Neuronal stem cell (in vitro differentiated cells): Measurements from ENCODE around the gene CLIC4.

Experiments used
- DNase-seq: peaks from one replicate; pipeline ENCODE4 v3.0.0-alpha.2; 2013; ENCODE audit warnings: low spot score
- H2AFZ ChIP-seq: one replicate; pipeline ENCODE4 v1.6.1; 2013; ENCODE audit warnings: mild to moderate bottlenecking, low read length, inconsistent platforms
- H2AK5ac ChIP-seq: 2 replicates; pipeline ENCODE4 v1.6.1; 2013; ENCODE audit warnings: low read depth, mild to moderate bottlenecking, inconsistent platforms, low read length, moderate library complexity, mixed read lengths
- H2BK120ac ChIP-seq: 2 replicates; pipeline ENCODE4 v1.6.1; 2013; ENCODE audit warnings: low read depth, mild to moderate bottlenecking, inconsistent platforms, low read length, moderate library complexity, mixed read lengths
- H2BK12ac ChIP-seq: one replicate; pipeline ENCODE4 v1.6.1; 2013; ENCODE audit warnings: low read length, inconsistent platforms
- H2BK15ac ChIP-seq: 2 replicates; pipeline ENCODE4 v1.6.1; 2013; ENCODE audit warnings: mild to moderate bottlenecking, low read length, inconsistent platforms, mixed read lengths
- H2BK5ac ChIP-seq: one replicate; pipeline ENCODE4 v1.6.1; 2013; ENCODE audit warnings: inconsistent platforms, mild to moderate bottlenecking, low read length, moderate library complexity
- H3K14ac ChIP-seq: one replicate; pipeline ENCODE4 v1.6.1; 2013; ENCODE audit warnings: low read length, inconsistent platforms
- H3K18ac ChIP-seq: 2 replicates; pipeline ENCODE4 v1.6.1; 2013; ENCODE audit warnings: low read length, inconsistent platforms
- H3K23ac ChIP-seq: 2 replicates; pipeline ENCODE4 v1.6.1; 2013; ENCODE audit warnings: low read depth, mild to moderate bottlenecking, mixed read lengths, low read length, inconsistent platforms; ENCODE audit not compliant: poor library complexity
- H3K27ac ChIP-seq: replicated peaks from 3 replicates; pipeline ENCODE4 v1.5.1; 2013; ENCODE audit warnings: low read length, inconsistent platforms
- H3K27me3 ChIP-seq, 3 experiments: 2 replicates each; pipeline ENCODE4 v1.6.1; 2013; ENCODE audit warnings: low read length in 3 of 3, mild to moderate bottlenecking in 2 of 3, inconsistent platforms in 1 of 3, low read depth in 1 of 3, mixed read lengths in 1 of 3, moderate library complexity in 1 of 3; ENCODE audit not compliant: control insufficient read depth in 3 of 3, insufficient read depth in 3 of 3
- H3K36me3 ChIP-seq, 2 donors: replicated peaks in 1 of 2; 2 replicates each; pipeline ENCODE4 v1.6.1; 2013; ENCODE audit warnings: low read length in 2 of 2; ENCODE audit not compliant: control insufficient read depth in 2 of 2, insufficient read depth in 2 of 2
- H3K4ac ChIP-seq: 2 replicates; pipeline ENCODE4 v1.6.1; 2013; ENCODE audit warnings: inconsistent platforms, mild to moderate bottlenecking, low read length, moderate library complexity
- H3K4me1 ChIP-seq, 2 donors: 1 replicate in 1 of 2; 2 replicates in 1 of 2; pipeline ENCODE4 v1.6.1; 2013; ENCODE audit warnings: low read length in 2 of 2, low read depth in 1 of 2; ENCODE audit not compliant: control insufficient read depth in 2 of 2, insufficient read depth in 1 of 2
- H3K4me2 ChIP-seq: one replicate; pipeline ENCODE4 v1.6.1; 2013; ENCODE audit warnings: mild to moderate bottlenecking, low read length, inconsistent platforms; ENCODE audit not compliant: insufficient read depth, poor library complexity, severe bottlenecking
- H3K4me3 ChIP-seq, 2 donors: 2 replicates each; pipeline ENCODE4 v1.5.1; 2013; ENCODE audit warnings: low read length in 2 of 2, mild to moderate bottlenecking in 2 of 2, inconsistent platforms in 1 of 2, moderate library complexity in 1 of 2
- H3K79me1 ChIP-seq: one replicate; pipeline ENCODE4 v1.6.1; 2013; ENCODE audit warnings: low read depth, mild to moderate bottlenecking, inconsistent platforms, low read length, moderate library complexity
- H3K9ac ChIP-seq: one replicate; pipeline ENCODE4 v1.6.1; 2013; ENCODE audit warnings: mild to moderate bottlenecking, low read depth, low read length, inconsistent platforms; ENCODE audit not compliant: poor library complexity
- H3K9me3 ChIP-seq, 2 donors: replicated peaks in 1 of 2; 2 replicates each; pipeline versions ENCODE3 to v1.6.1; 2013; ENCODE audit warnings: low read length in 2 of 2, mild to moderate bottlenecking in 2 of 2, inconsistent platforms in 1 of 2, low read depth in 1 of 2, mixed read lengths in 1 of 2, moderate library complexity in 1 of 2; ENCODE audit not compliant: control insufficient read depth in 2 of 2, insufficient read depth in 1 of 2
- H4K8ac ChIP-seq: one replicate; pipeline ENCODE4 v1.6.1; 2013; ENCODE audit warnings: low read depth, mild to moderate bottlenecking, inconsistent platforms, low read length, moderate library complexity
- H4K91ac ChIP-seq: one replicate; pipeline ENCODE4 v1.6.1; 2013; ENCODE audit warnings: low read length, low read depth, mild to moderate bottlenecking, inconsistent platforms; ENCODE audit not compliant: poor library complexity
- WGBS, 2 donors: extraction: QIAGEN DNeasy Blood & Tissue Kit; methylation state at CpG; one replicate each; pipeline ENCODE4 v1.1.7; 2013; ENCODE audit warnings: missing lambda C conversion rate in 2 of 2, mixed read lengths in 1 of 2; ENCODE audit not compliant: insufficient read length in 2 of 2, insufficient replicate concordance in 1 of 2; ENCODE audit errors: extremely low coverage in 2 of 2; 5-methylcytosine and 5-hydroxymethylcytosine counted together

Gene CLIC4

GRCh38 chr1:24853649-24854048, 108.4 kb downstream of the CLIC4 start:
- Histone ChIP-seq H2BK12ac (no peak overlapping the region), H2BK5ac (no peak overlapping the region), H4K8ac (no peak overlapping the region), H3K4me1 (no peaks in the 10 kb centered on the region), H3K14ac (no peak overlapping the region), H2AFZ (no peak overlapping the region), H3K79me1 (no peaks in the 10 kb centered on the region), H3K9ac (no peak overlapping the region), H3K4ac (no peak overlapping the region), H3K23ac (no peak overlapping the region), H3K4me3 (no peak overlapping the region), H2AK5ac (no peak overlapping the region), H3K27ac (no peak overlapping the region), H3K9me3 (no peaks in the 10 kb centered on the region), H4K91ac (no peak overlapping the region), H2BK15ac (no peak overlapping the region), H3K4me2 (no peak overlapping the region), H3K27me3 (peaks cover 0 to 6% (median 0%) of the 10 kb centered on the region in 3 experiments), H2BK120ac (no peak overlapping the region), H3K36me3 (no peaks in the 10 kb centered on the region), H3K18ac (no peak overlapping the region)
- no CpG with 5 or more reads among the region's 6 CpGs for WGBS, 2 donors
- DNase-seq = no peak

- no peak overlapping the region for H2AK5ac ChIP-seq
- H3K4me3 ChIP-seq = no peak overlapping the region
- no peak overlapping the region for H2BK12ac ChIP-seq
- H3K4me1 ChIP-seq = no peaks in the 10 kb centered on the region
- H2AFZ ChIP-seq = no peak overlapping the region
- H2BK15ac ChIP-seq = no peak overlapping the region
- no peak overlapping the region for H3K9ac ChIP-seq
- H3K4me2 ChIP-seq = no peak overlapping the region
- no peak for DNase-seq
- no peak overlapping the region for H3K23ac ChIP-seq
- no peak overlapping the region for H3K14ac ChIP-seq
- no peak overlapping the region for H2BK120ac ChIP-seq
- peaks cover 0 to under 1% (median 0%) of the 10 kb centered on the region in 3 experiments for H3K27me3 ChIP-seq
- H3K27ac ChIP-seq = no peak overlapping the region
- no peak overlapping the region for H3K4ac ChIP-seq
- H4K91ac ChIP-seq = no peak overlapping the region
- H3K9me3 ChIP-seq = no peaks in the 10 kb centered on the region
- H3K18ac ChIP-seq = peak overlapping the region; percentile 11
- WGBS, 2 donors = no CpG with 5 or more reads among the region's 5 CpGs
- H2BK5ac ChIP-seq = no peak overlapping the region
- H3K36me3 ChIP-seq = no peaks in the 10 kb centered on the region
- no peak overlapping the region for H4K8ac ChIP-seq
- H3K79me1 ChIP-seq = no peaks in the 10 kb centered on the region
Observed at GRCh38 chr1:24855474-24855873, 110.2 kb downstream of the CLIC4 start.

GRCh38 chr1:24856787-24857506, 111.7 kb downstream of the CLIC4 start:
- no peaks in the 10 kb centered on the region for H3K79me1 ChIP-seq
- no peaks in the 10 kb centered on the region for H3K9me3 ChIP-seq
- H3K14ac ChIP-seq = no peak overlapping the region
- H2BK12ac ChIP-seq = no peak overlapping the region
- H2BK120ac ChIP-seq = no peak overlapping the region
- H3K18ac ChIP-seq = no peak overlapping the region
- no peak overlapping the region for H3K27ac ChIP-seq
- no peaks in the 10 kb centered on the region for H3K36me3 ChIP-seq
- no CpG with 5 or more reads among the region's 16 CpGs for WGBS, 2 donors
- no peak overlapping the region for H3K4me2 ChIP-seq
- no peak overlapping the region for H3K4ac ChIP-seq
- no peak overlapping the region for H2BK15ac ChIP-seq
- H4K8ac ChIP-seq = no peak overlapping the region
- no peak overlapping the region for H3K4me3 ChIP-seq
- no peak overlapping the region for H4K91ac ChIP-seq
- H2BK5ac ChIP-seq = no peak overlapping the region
- no peak for DNase-seq
- H2AK5ac ChIP-seq = no peak overlapping the region
- no peak overlapping the region for H3K9ac ChIP-seq
- no peak overlapping the region for H2AFZ ChIP-seq
- peak overlapping the region; percentile 47 for H3K23ac ChIP-seq
- no peaks in the 10 kb centered on the region for H3K4me1 ChIP-seq
- H3K27me3 ChIP-seq = peaks cover 0 to 14% (median 0%) of the 10 kb centered on the region in 3 experiments

DNA sequence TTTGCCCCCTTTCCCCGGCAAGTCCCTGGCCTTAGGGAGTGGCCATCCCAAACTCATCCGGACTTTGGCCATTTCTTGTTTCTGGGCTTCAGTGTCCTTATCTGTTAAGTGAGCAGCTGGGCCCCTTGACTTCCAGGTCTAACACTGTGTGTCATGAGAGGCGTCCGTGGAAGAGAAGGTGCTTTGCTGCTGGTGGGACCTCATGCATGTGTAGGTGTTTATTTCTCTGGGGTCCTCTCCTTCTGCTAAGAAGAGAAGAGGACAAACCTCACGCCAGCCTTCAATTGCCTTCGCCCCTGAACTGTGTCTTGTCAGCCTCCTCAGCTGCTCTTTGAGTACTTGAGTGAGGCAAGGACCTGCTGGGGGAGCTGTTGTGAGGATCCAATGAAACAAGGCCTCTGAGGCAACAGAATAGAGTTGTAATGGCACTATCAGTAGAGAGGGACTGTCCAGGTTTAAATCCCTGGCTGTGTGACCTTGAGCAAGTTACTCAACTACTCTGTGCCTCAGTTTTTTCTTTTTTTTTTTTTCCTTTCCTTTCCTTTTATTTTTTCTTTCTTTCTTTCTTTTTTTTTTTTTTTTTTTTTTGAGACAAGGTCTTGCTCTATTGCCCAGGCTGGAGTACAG, 112.4 kb downstream of the CLIC4 start:
- Histone ChIP-seq H3K9me3 (no peaks in the 10 kb centered on the region), H2BK120ac (no peak overlapping the region), H2BK15ac (no peak overlapping the region), H3K4me1 (peaks cover 0 to 4% of the 10 kb centered on the region in 2 donors), H2AK5ac (no peak overlapping the region), H3K27me3 (peaks cover 0 to 21% (median 0%) of the 10 kb centered on the region in 3 experiments), H3K14ac (no peak overlapping the region), H3K79me1 (no peaks in the 10 kb centered on the region), H2BK12ac (no peak overlapping the region), H3K36me3 (no peaks in the 10 kb centered on the region), H3K27ac (no peak overlapping the region), H4K91ac (no peak overlapping the region), H2BK5ac (no peak overlapping the region), H3K4ac (no peak overlapping the region), H3K4me3 (no peak overlapping the region), H3K23ac (no peak overlapping the region), H2AFZ (no peak overlapping the region), H4K8ac (no peak overlapping the region), H3K18ac (no peak overlapping the region), H3K9ac (no peak overlapping the region), H3K4me2 (no peak overlapping the region)
- no peak for DNase-seq
- WGBS, 2 donors = no CpG with 5 or more reads among the region's 6 CpGs
